Keratinocyte (primary cell): ENCODE measurements around the gene GAB2.

Experiments
- EZH2 ChIP-seq: IDR thresholded peaks from one replicate; pipeline ENCODE4 v1.6.1; 2012; ENCODE audit warnings: inconsistent platforms, mild to moderate bottlenecking, low read length, moderate library complexity
- TF ChIP-seq, protein P1 (sequence below), 3 experiments: IDR thresholded peaks in 1 of 3; conservative IDR thresholded peaks in 1 of 3; optimal IDR thresholded peaks in 1 of 3; 2 replicates in 2 of 3; 3 replicates in 1 of 3; pipeline versions ENCODE3 to v1.5.1; 2011; ENCODE audit warnings: low read length in 3 of 3, mild to moderate bottlenecking in 3 of 3, moderate library complexity in 2 of 3, control low read depth in 1 of 3, inconsistent platforms in 1 of 3; ENCODE audit not compliant: insufficient read depth in 2 of 3; ENCODE audit errors: extremely low read depth in 1 of 3

DNA sequence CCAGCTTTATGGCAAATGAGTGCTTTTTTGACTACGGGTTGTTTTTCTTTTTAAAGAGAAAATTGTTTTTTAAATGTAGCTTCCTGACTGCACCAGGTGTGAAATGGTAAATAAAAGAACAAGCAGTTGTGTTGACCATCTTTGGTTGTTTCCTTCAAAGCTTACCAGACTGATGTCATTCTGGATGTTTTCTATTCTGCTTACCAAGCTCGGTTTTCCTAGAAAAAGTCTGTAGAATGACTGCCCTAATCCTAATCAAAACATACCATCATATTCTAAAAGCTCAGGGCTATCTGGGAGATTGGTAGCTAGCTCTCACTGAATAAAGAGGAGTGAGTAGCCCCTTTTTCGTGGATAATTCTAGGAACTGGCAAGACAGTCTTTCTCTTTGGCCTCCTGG is 77.7 kb downstream of the GAB2 start:
- TF ChIP-seq, protein P1, sequence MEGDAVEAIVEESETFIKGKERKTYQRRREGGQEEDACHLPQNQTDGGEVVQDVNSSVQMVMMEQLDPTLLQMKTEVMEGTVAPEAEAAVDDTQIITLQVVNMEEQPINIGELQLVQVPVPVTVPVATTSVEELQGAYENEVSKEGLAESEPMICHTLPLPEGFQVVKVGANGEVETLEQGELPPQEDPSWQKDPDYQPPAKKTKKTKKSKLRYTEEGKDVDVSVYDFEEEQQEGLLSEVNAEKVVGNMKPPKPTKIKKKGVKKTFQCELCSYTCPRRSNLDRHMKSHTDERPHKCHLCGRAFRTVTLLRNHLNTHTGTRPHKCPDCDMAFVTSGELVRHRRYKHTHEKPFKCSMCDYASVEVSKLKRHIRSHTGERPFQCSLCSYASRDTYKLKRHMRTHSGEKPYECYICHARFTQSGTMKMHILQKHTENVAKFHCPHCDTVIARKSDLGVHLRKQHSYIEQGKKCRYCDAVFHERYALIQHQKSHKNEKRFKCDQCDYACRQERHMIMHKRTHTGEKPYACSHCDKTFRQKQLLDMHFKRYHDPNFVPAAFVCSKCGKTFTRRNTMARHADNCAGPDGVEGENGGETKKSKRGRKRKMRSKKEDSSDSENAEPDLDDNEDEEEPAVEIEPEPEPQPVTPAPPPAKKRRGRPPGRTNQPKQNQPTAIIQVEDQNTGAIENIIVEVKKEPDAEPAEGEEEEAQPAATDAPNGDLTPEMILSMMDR (optimal IDR thresholded peaks at IDR 0.05 in 1 of 3, IDR thresholded peaks at IDR 0.05 in 1 of 3, conservative IDR thresholded peaks at IDR 0.05 in 1 of 3; ENCODE audit: extremely low read depth in 1 of 3, insufficient read depth in 2 of 3, low read length in 3 of 3), result no peak
- TF ChIP-seq EZH2, result no peak
